Sciatic nerve (tissue), 2 donors: Measurements from ENCODE around the gene SPDEF. TPM values are rescaled to one million over a fixed set of nuclear protein-coding genes. Genes with fewer than 3 reads are reported as not detected.

ENCODE experiments used
- ATAC-seq: fragments of 200-7000 bp; cut with Tn5 transposase; one replicate; pipeline ENCODE4 v1.9.1; 2020; ENCODE audit warnings: mild to moderate bottlenecking, moderate library complexity
- DNase-seq: peaks from one replicate; pipeline ENCODE4 v3.0.0-alpha.2; 2020; ENCODE audit warnings: low spot score
- intact Hi-C: fragments of 100-400 bp; cut with DNase I; formaldehyde crosslinking; loops from one replicate; pipeline ENCODE4 v1.14.2; 2022
- total RNA-seq: library from RNA; stranded (reverse); fragmentation: NEBNext Ultra II Directional; extraction: Animal tissue kit (Norgen Biotek cat#: 25700); gene quantifications from one replicate; pipeline ENCODE4 v1.2.1, GENCODE V29; 2021
- donor health status: DM: no; HTN: no; CAD: no.
- donor health status: DM: no; HTN: no; CAD: no.

SPDEF gene
- total RNA-seq, 1 donor from 2014 or later, result not detected

GRCh38 chr6:34510299-34510698, 45.8 kb downstream of the SPDEF start:
- intact Hi-C loops, result no loop called here
- no peak for DNase-seq
- no peak for ATAC-seq

- intact Hi-C loops, result no loop called here
- DNase-seq (no peak), ATAC-seq (no peak)
Observed at GRCh38 chr6:34509782-34510181, 46.3 kb downstream of the SPDEF start.

GRCh38 chr6:34508425-34508824, 47.7 kb downstream of the SPDEF start:
- ATAC-seq (no peak), DNase-seq (no peak)
- intact Hi-C loops, result no loop called here

- ATAC-seq (no peak), DNase-seq (peak; percentile 34)
- intact Hi-C loops, result no loop called here
Observed at GRCh38 chr6:34506718-34507117, 49.4 kb downstream of the SPDEF start.

GRCh38 chr6:34497411-34497810, 58.7 kb downstream of the SPDEF start:
- no peak for DNase-seq
- no peak for ATAC-seq
- intact Hi-C loops, result no loop called here

GRCh38 chr6:34496103-34496685, 59.9 kb downstream of the SPDEF start:
- intact Hi-C loops, result no loop called here
- DNase-seq (no peak), ATAC-seq (no peak)

- intact Hi-C loops, result no loop called here
- no peak for ATAC-seq
- no peak for DNase-seq
Observed at GRCh38 chr6:34494973-34495372, 61.2 kb downstream of the SPDEF start.

- intact Hi-C loops, result no loop called here
- ATAC-seq, result no peak
- no peak for DNase-seq
Observed at GRCh38 chr6:34493344-34493743, 62.8 kb downstream of the SPDEF start.

- ATAC-seq, result peak; percentile 76
- intact Hi-C loops, result no loop called here
- no peak for DNase-seq
Observed at GRCh38 chr6:34491091-34491430, 65.1 kb downstream of the SPDEF start.

GRCh38 chr6:34490390-34491090, 65.6 kb downstream of the SPDEF start:
- ATAC-seq (no peak), DNase-seq (no peak)
- intact Hi-C loops, result no loop called here

GRCh38 chr6:34489207-34489805, 66.8 kb downstream of the SPDEF start:
- intact Hi-C loops, result no loop called here
- no peak for ATAC-seq
- no peak for DNase-seq

Other genes with a start within 250 kb of the SPDEF start
- 83.1 TPM for gene NUDT3, start 163.7 kb downstream of the SPDEF start, total RNA-seq
- gene RPS10, start 130.3 kb downstream of the SPDEF start, total RNA-seq, result 744 TPM
- gene PACSIN1, start 90.3 kb downstream of the SPDEF start, total RNA-seq, result 0.49 TPM
- 58.6 TPM for gene ILRUN, start 140.4 kb upstream of the SPDEF start, total RNA-seq
- 38.4 TPM for gene SNRPC, start 201.2 kb upstream of the SPDEF start, total RNA-seq
- 13.6 TPM for gene BLTP3A, start 235.8 kb upstream of the SPDEF start, total RNA-seq